GM12878 (cell line): Measurements from ENCODE around the gene POT1.

Experiments
- BHLHE40 ChIP-seq, 2 experiments: fragments of 450-650 bp in 1 of 2; IDR thresholded peaks; 2 replicates each; pipeline ENCODE4 v1.6.1; 2011 to 2017; ENCODE audit warnings: low read depth in 2 of 2, borderline replicate concordance in 1 of 2, improper control_type of control experiment in 1 of 2, low read length in 1 of 2, mild to moderate bottlenecking in 1 of 2
- CBX5 ChIP-seq: sonication (generic); IDR thresholded peaks from 2 replicates; pipeline ENCODE4 v1.6.1; 2016; ENCODE audit warnings: low read depth, moderate library complexity, mild to moderate bottlenecking, inconsistent platforms
- EED ChIP-seq: sonication (generic); IDR thresholded peaks from 2 replicates; pipeline ENCODE4 v1.6.1; 2016; ENCODE audit warnings: antibody characterized with exemption, low read depth
- GABPA ChIP-seq: IDR thresholded peaks from 2 replicates; pipeline ENCODE4 v1.6.1; 2014; ENCODE audit warnings: antibody characterized with exemption, low read depth, mild to moderate bottlenecking, inconsistent platforms
- HDAC6 ChIP-seq: fragments of 200-600 bp; sonication (generic); IDR thresholded peaks from one replicate; pipeline ENCODE4 v1.8.0; 2017; ENCODE audit warnings: antibody characterized with exemption; ENCODE audit not compliant: unreplicated experiment
- MYC ChIP-seq: IDR thresholded peaks from 2 replicates; pipeline ENCODE4 v1.6.1; 2011; ENCODE audit warnings: mild to moderate bottlenecking, low read length, moderate library complexity, inconsistent platforms; ENCODE audit not compliant: insufficient read depth, insufficient replicate concordance, insufficient read length, severe bottlenecking
- POLR2A ChIP-seq: IDR thresholded peaks from 2 replicates; pipeline ENCODE4 v1.6.1; 2011; ENCODE audit warnings: low read depth, mild to moderate bottlenecking, low read length
- POLR2AphosphoS5 ChIP-seq: IDR thresholded peaks from 2 replicates; pipeline ENCODE4 v1.6.1; 2011; ENCODE audit warnings: mild to moderate bottlenecking, low read length, inconsistent platforms
- RB1 ChIP-seq: fragments of 450-650 bp; formaldehyde crosslinking; IDR thresholded peaks from 2 replicates; pipeline ENCODE4 v1.6.1; 2017; ENCODE audit warnings: mild to moderate bottlenecking, borderline replicate concordance
- ZNF217 ChIP-seq: fragments of 450-650 bp; IDR thresholded peaks from 2 replicates; pipeline ENCODE4 v1.6.1; 2017; ENCODE audit warnings: antibody characterized with exemption, mild to moderate bottlenecking
- TF ChIP-seq, protein P1 (sequence below): fragments of 450-650 bp; IDR thresholded peaks from 2 replicates; pipeline ENCODE4 v1.6.1; 2014; ENCODE audit warnings: mild to moderate bottlenecking

DNA sequence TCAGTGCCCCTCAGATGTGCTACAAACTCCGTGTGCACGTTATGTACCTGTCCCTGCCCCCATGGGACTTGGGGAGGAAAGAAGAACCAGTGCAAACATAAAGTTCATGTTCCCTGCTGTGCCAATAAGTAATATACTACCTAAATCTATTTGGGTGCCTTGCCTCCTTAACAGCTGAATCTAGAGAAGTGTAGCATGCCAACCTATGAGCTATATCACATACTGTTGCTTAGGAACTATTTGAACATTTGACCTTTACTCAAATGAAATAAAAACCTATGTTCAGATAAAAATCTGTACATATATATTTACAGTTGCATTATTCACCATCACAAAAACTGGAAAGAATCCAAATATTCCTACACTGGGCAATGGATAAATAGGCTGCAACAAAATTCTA lies 9.8 kb downstream of the POT1 start:
- TF ChIP-seq GABPA, result no peak
- TF ChIP-seq, protein P1, sequence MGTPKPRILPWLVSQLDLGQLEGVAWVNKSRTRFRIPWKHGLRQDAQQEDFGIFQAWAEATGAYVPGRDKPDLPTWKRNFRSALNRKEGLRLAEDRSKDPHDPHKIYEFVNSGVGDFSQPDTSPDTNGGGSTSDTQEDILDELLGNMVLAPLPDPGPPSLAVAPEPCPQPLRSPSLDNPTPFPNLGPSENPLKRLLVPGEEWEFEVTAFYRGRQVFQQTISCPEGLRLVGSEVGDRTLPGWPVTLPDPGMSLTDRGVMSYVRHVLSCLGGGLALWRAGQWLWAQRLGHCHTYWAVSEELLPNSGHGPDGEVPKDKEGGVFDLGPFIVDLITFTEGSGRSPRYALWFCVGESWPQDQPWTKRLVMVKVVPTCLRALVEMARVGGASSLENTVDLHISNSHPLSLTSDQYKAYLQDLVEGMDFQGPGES, result no peak
- no peak for TF ChIP-seq POLR2A
- TF ChIP-seq POLR2AphosphoS5, result no peak
- no peak for TF ChIP-seq HDAC6
- TF ChIP-seq EED, result no peak
- TF ChIP-seq MYC, result no peak
- TF ChIP-seq BHLHE40 (IDR thresholded peaks at IDR 0.05; ENCODE audit: borderline replicate concordance in 1 of 2, low read depth in 2 of 2, low read length in 1 of 2), result no peak
- TF ChIP-seq RB1, result no peak
- TF ChIP-seq ZNF217, result no peak
- no peak for TF ChIP-seq CBX5
